Medulla oblongata (tissue), 1 donor: ENCODE results near the gene SERAC1.

Experiments
- DNase-seq: peaks from one replicate; pipeline ENCODE4 v3.0.0-alpha.2; 2015; ENCODE audit errors: extremely low spot score

SERAC1 gene

DNA sequence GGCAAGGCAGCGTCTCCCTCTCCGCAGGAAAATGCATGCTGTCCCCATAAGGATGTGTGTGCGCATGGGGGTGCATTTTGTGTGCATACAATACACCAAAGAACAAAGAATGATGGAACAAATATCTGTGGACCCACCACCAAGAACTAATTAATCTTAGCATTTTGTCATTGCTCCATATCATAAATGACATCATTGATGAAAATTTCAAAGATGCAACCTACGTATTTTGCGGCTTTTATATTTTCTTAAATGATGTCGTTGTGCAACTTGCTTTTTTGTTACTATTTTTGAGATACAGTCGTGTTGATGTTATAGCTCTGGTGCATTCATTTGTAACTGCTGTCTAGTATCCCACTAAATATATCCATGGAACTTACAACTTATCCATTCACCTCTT is 89.7 kb downstream of the SERAC1 start:
- no peak for DNase-seq

GRCh38 chr6:158077676-158078075 is 90.4 kb downstream of the SERAC1 start:
- DNase-seq, result no peak

- DNase-seq, result no peak
Observed at GRCh38 chr6:158076548-158076947, 91.5 kb downstream of the SERAC1 start.

GRCh38 chr6:158073776-158074175 is 94.3 kb downstream of the SERAC1 start:
- no peak for DNase-seq

DNA sequence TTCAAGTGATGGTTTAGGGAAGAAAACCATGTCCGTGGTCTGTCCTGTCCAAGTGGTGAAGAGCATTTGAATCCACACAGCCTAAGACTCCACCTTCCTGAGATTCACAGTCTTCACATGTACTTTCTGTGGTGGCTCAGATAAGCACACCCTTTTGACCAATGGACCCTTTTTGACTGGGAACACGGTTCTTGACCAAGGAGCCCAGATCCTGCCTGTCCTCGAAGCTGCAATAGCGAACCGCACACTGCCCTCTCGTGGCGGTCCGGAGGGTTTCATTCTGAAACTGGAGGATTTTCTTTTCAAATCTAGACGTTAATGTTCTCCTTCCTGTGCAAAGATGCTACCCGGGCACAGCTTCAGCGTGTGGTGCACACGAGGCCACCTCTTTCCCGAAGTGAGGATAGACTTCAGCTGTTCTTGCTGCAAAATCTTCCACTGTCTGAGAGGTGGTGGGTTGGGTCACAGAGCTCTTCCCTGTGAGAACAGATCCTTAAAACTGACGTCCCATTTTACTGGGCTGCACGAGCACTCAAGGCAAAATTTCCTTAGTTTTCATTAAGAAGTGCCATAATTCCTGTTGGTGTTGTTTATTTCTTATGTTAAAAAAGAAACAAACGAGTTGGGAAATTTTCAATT is 95.9 kb downstream of the SERAC1 start:
- peak; percentile 78 for DNase-seq

DNA sequence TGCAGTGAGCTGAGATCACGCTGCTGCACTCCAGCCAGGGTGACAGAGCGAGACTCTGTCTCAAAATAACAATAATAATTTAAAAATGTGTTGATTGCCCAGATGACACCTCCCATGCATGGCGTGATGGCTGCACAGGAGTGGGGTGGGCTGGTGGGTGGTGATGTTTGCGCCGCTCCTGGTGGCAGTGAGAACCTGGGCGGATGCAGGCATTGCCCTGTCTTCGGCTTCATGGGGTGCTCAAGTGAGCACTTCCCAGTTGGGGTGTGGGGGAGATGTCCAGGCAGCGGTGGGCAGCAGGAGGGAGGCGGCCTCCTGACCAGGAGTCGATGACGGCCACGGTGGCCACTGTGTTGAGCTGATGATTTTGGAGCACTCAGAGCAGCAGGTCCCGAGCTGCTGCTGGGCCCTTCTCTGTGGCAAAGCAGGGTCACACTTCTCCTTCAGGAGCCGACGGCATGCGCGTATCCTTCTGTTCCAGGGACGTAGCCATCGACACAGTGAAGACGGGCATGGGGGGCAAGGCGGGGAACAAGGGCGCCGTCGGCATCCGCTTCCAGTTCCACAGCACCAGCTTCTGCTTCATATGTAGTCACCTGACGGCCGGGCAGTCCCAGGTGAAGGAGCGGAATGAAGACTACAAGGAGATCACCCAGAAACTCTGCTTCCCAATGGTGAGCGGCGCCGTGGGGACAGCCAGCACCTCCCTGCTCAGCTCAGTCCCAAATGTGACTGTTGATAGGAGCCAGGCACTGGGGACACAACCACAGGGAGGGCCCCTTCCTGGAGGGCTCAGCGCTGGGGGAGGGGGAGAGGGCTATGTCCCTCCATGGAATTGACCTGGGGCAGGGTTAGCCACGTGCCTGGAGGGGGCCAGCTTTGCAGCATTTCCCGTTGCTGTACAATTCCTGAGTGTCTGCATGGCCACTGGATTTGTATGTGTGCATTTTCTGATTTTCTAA is 96.7 kb downstream of the SERAC1 start:
- DNase-seq, result no peak

DNA sequence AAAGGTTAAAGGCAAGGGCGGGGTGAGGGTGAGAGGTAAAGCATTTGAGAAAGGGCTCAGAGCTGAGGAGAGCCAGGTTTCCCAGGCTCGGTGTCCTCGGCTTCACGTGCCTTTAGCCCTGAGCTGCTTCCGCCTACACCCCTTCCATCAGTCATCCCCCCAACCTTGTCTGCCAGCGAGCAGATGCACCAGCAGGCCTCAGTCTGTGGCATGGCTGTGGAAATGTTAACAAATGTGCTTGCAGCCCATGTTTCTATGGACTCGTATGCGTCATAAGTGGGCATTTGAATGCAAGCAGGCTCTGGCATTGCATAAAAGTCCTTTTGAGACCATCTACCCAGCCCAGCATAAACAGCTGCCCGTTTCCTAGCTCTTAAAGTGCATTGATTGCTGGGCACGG is 97.5 kb downstream of the SERAC1 start:
- no peak for DNase-seq

DNA sequence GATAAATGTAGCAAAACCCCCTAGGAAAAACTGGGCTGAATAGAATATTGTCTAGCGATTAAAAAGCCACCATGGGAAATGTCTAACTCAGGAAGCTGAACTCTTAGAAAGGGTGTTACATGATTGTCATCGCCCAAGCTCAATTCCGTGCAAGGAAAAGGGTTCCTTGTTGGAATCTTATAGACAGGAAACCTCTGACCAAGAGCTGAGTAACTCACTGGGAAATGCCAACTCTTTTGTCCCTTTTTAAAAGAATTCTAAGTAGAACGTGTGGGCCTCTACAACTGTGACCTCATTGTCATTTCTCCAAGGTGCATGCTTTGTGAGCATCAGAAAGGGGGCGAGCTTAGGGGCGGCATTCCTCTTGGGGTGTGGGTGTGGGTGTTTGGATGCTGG is 98.3 kb downstream of the SERAC1 start:
- no peak for DNase-seq

- no peak for DNase-seq
Observed at GRCh38 chr6:158068893-158069799, 98.9 kb downstream of the SERAC1 start.

DNA sequence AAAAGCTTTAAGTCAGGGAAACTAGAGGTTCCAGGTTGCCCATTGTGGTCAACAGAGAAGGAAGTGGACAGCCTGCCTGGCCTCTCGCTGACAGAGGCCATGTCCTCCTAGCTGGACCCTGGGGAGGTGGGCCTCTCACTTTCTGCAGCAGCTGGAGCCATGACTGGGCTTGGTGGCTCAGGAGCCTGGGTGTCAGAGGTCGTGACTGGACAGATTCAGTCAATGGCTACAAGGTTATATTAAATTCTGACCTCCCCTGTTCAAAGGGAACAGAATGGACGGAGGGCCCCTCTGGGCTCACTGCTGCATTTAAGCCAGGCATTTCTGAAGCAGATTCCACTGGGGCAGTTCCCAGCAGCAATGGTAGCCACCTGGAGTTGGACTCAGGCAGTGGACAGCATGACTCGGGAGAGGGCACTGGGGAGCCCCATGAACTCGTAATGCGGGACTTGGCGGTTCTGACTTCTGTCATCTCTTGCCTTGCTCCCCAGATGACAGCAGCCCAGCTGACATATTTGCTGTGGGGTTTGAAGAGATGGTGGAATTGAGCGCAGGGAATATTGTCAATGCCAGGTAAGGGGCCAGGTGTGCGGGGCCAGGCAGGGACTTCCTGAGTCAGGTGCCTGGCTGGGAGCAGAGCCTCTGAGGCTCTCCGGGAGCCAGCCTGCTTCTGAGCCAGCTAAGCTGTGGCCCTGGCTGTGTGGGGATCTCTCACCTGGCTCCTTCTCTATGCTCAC is 99.7 kb downstream of the SERAC1 start:
- DNase-seq, result no peak

DNA sequence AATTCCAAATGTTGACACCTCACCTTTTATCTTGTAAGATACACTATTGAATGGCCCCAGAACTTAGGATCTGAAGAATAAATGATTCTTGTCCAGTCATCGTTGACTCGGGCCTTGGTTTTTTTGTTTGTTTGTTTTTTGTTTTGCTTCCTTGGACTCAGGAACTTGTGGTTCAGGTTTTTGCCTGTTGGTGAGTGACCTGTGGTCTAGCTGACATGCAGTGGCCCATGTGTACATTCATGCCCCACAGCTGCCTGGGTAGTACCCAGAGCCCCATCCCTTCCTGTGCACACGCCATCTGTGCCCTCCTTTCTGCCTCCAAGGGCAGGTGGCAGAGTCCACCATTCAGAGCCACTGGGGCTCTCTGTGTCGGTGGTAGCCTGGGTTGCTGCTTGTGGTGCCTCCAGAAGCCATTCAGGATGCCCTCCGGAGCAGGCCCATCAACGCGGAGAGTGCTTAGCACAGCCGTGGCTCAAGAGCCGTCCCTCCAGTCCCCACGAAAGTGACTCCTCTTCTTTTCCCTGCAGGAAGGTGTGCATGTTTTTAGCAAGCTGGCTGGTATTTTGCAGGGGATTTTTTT is 100.5 kb downstream of the SERAC1 start:
- DNase-seq, result no peak

DNA sequence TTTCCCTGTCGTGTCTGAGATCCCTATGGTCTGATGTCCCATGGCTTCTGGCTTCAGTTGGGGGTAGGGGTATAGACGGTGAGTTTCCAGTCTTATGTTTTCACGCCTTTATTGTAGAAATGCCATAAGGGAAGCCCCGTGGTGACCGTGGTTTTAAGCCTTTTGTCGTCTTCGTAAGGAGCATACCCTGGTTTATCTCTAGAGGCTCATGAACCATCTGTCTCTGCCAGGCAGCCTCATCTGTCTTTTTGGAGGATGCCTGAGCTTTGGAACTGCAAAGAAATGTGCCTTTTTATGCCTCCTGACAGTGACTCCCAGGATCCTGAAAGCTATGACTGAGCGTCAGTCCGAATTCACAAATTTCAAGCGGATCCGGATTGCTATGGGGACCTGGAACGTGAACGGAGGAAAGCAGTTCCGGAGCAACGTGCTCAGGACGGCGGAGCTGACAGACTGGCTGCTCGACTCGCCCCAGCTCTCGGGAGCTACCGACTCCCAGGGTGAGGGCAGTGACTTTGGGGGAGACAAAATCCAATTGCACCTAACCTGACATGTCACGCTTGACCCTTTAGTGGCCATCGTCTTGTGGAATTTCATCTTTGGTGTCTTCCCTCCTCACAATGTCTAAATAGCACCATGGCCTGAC is 101.8 kb downstream of the SERAC1 start:
- DNase-seq, result no peak

DNA sequence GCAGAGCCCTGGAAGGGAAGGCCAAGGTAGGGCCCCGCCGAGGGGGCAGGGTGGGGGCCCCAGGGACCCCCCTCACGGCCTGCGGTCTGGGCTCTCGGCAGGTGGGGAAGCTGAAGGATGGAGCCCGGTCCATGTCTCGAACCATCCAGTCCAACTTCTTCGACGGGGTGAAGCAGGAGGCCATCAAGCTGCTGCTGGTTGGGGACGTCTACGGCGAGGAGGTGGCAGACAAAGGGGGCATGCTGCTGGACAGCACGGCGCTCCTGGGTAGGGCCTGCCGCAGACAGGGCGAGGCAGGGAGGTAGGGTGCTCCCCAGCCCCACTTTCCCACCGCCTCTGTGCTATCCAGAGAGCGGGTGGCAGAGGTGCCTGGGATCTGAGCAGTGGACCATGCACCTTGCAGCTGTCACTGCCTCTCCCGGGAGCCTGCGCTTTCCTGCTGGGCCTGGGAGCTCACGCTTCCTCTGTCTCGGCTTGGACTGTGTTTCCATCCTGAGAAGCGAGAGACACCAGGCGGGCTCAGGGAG is 103.3 kb downstream of the SERAC1 start:
- no peak for DNase-seq

DNA sequence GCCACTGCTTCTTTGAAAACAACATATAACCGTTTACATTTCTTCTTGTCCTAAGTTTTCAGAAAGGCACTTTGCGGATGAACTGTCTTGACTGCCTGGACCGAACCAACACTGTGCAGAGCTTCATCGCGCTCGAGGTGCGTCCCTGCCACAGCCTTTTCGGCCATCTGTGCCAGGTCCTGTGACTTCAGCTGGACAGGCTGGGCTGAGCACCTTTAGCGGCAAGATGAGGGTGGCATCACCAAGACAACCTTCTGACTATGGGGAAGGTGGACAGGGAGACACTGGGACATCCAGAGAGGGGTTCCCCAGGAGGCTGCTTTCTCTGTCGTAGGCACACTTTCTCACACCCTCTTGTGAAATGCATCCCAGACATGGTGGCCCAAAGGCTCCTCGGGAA is 104.3 kb downstream of the SERAC1 start:
- no peak for DNase-seq

DNA sequence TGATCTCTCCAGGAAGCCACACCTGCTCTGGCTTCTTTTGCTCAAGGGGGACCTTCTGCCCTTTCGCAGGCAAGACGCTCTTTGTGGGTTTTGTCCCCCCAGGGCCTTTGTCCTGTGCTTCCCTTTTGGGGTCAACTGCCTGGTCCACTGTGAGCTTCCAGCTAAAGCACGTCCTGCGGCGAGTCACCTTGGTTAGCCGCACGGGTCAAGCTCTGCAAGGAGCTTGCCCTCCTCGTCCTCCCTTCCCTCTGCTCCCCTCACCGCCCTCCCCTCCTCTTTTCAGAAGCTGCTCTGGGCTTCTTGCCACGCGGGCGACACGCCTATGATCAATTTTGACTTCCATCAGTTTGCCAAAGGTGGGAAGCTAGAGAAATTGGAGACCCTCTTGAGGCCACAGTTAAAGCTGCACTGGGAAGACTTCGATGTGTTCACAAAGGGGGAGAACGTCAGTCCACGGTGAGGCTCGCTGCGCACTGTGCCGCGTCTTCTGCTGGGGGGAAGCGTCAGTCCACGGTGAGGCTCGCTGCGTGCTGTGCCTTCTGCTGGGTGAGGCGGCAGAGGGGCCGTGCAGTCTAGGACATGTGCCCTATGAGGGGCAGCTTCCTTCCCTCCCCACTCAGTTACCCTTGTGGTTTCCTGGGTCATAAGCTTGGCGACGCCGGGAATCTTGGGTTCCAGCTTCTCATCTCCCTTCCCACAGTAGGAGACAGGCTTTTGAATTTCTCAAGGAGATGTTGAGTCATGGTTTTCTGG is 106.2 kb downstream of the SERAC1 start:
- no peak for DNase-seq

- DNase-seq, result no peak
Observed at GRCh38 chr6:158061361-158061708, 106.7 kb downstream of the SERAC1 start.

DNA sequence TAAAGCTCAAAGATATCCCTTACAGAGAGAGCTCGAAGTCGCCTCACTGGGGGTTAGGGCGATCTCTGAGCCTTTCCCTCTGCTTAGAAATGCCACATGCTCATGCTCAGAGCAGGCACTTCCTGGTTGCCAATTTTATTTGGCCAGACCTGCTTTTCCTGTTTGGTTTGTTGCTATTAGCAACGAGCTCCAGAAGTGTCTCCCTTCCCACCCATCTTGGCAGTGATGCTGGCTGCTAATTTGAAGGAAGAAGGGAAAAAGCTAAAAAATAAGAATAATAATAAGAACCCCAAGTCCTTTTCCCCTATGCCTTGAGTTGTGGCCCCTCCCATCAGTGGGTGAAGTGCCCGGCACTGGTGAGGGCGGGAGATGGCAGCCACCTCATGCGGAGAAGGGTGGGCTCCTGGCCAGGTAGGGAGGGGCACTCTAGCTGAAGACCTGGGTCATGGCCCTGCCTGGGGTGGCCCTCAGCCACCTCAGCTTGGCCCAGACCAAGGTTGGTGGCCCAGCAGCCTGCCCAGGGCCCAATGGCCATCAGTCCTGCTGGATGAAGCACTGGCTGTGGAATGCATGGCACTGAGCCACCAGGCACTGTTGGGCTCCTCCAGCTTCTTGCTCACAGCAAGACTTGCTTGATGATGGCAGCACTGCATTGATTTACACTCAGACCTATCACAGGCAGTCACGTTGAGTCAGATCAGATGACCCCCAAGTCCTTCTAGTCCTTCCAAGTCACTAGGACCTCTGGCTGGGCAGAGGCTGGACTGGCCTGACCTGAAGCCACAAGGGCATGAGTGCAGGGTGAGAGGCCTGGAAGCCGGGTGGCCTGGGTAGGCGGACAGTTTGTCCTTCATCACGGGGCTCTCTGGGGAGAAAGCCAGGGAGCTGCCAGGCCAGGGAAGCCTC is 107.4 kb downstream of the SERAC1 start:
- peak; percentile 62 for DNase-seq
